ENCODE data around the gene CEP131. TPM values are rescaled to one million over a fixed set of nuclear protein-coding genes. Genes with fewer than 3 reads are reported as not detected.

Gene CEP131
- total RNA-seq, 1 donor from 2014 or later = 26.8 TPM

DNA sequence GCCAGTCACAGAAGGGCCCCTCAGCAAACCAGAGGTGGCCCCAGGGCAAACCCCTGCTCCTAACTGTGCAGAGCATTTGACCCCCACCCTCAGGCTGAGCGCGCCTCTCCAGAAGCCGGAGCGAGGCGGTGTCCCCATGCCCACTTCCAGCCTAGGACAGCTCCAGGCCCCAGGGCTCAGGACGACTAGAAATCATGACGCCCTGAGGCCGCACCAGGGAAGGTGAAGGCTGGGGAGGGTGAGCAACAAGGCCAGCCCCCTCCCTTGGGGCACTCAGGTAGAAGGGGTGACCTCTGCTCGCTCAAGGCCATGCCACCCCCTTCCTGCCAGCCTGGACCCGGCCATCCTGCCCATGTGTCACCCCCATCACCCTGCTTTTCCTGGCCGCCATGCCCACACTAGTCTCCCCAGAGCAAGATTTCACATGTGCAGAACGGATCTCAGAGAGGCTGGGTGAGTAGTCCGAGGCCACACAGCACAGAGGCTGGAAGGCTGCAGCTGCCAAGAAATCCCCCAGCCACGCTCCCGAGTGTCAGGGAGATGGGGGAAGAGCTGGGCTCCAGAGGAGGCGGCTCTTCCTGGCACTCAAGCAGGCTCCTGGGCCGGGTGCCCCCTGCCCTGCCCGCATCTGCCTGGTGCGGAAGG, 59.6 kb downstream of the CEP131 start:
- H3K36me3 Mint-ChIP-seq = no peaks in the 10 kb centered on the region
- H3K27ac Mint-ChIP-seq = no peak overlapping the region
- TF ChIP-seq, protein P1, sequence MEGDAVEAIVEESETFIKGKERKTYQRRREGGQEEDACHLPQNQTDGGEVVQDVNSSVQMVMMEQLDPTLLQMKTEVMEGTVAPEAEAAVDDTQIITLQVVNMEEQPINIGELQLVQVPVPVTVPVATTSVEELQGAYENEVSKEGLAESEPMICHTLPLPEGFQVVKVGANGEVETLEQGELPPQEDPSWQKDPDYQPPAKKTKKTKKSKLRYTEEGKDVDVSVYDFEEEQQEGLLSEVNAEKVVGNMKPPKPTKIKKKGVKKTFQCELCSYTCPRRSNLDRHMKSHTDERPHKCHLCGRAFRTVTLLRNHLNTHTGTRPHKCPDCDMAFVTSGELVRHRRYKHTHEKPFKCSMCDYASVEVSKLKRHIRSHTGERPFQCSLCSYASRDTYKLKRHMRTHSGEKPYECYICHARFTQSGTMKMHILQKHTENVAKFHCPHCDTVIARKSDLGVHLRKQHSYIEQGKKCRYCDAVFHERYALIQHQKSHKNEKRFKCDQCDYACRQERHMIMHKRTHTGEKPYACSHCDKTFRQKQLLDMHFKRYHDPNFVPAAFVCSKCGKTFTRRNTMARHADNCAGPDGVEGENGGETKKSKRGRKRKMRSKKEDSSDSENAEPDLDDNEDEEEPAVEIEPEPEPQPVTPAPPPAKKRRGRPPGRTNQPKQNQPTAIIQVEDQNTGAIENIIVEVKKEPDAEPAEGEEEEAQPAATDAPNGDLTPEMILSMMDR (conservative IDR thresholded peaks at IDR 0.05) = no peak
- no peak overlapping the region for H3K4me3 Mint-ChIP-seq
- no peaks in the 10 kb centered on the region for H3K4me1 Mint-ChIP-seq (ENCODE audit: unreplicated experiment)
- no peaks in the 10 kb centered on the region for H3K9me3 Mint-ChIP-seq
- DNase-seq (ENCODE audit: extremely low spot score, unreplicated experiment) = no peak
- peaks cover 3% of the 10 kb centered on the region for H3K27me3 Mint-ChIP-seq

DNA sequence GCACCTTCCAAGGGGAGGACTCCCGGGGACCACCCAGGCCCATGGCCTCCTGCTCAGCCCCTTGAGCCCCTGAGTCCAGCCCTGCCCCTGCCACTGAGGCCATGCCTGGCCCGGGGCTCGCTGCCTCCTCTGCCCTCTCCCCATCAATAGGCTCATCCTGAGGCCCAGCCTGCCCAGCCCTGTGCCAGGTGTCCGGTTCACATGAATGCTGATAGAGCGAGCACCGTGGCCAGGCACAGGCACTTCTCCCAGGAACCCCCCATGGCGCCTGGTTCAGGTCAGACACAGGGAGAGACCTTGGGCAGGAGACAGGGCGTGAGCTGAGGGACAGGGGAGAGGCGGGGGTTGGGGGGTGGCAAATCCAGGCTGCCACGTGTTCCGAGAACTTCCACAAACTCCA, 60.3 kb downstream of the CEP131 start:
- no peak overlapping the region for H3K4me3 Mint-ChIP-seq
- no peaks in the 10 kb centered on the region for H3K9me3 Mint-ChIP-seq
- no peak overlapping the region for H3K27ac Mint-ChIP-seq
- peaks cover 3% of the 10 kb centered on the region for H3K27me3 Mint-ChIP-seq
- H3K4me1 Mint-ChIP-seq (ENCODE audit: unreplicated experiment) = no peaks in the 10 kb centered on the region
- DNase-seq (ENCODE audit: extremely low spot score, unreplicated experiment) = no peak
- TF ChIP-seq, protein P1 (conservative IDR thresholded peaks at IDR 0.05) = no peak
- no peaks in the 10 kb centered on the region for H3K36me3 Mint-ChIP-seq

DNA sequence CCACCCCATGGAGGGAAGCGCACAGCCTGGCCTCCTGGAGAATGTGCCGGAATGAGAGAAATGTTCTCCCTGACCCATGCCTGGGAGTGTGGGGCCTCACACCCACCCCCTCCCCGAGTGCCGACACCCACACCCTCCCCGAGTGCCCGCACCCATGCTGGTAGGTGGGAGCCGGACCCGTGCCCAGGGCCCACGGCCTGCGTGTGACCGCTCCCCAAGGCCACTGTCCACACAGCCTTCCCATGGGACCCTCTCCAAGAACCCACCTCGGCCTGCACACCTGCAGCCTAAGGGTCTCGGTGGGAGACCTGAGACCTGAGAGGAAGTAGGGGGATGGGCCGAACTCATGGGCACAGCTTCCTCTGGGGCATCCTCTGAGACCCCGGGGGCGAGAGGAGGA, 60.8 kb downstream of the CEP131 start:
- no peak for DNase-seq (ENCODE audit: extremely low spot score, unreplicated experiment)
- no peak overlapping the region for H3K27ac Mint-ChIP-seq
- no peak overlapping the region for H3K4me3 Mint-ChIP-seq
- no peaks in the 10 kb centered on the region for H3K27me3 Mint-ChIP-seq
- H3K4me1 Mint-ChIP-seq (ENCODE audit: unreplicated experiment) = no peaks in the 10 kb centered on the region
- TF ChIP-seq, protein P1 (conservative IDR thresholded peaks at IDR 0.05) = no peak
- no peaks in the 10 kb centered on the region for H3K36me3 Mint-ChIP-seq
- no peaks in the 10 kb centered on the region for H3K9me3 Mint-ChIP-seq

DNA sequence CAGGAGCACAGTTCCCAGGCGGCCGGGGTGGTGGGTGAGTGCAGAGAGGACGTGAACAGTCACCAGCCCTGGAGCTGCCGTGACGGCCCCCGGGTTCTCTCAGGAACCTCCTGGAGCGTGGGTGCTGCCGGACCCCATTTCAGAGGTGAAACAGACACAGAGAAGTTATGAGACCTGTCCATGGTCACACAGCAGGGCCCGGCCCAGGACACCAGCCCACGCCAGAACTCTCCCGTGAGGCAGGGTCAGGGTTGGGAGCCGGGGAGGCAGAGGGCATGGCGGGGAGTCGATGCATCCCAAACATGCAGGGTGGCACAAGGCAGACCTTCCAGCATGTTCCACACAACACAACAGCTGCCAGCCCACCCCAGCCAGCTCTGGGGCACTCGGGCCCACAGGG, 61.2 kb downstream of the CEP131 start:
- Mint-ChIP-seq H3K36me3 (no peaks in the 10 kb centered on the region), H3K27ac (no peak overlapping the region), H3K4me3 (no peak overlapping the region), H3K9me3 (no peaks in the 10 kb centered on the region), H3K27me3 (no peaks in the 10 kb centered on the region), H3K4me1 (ENCODE audit: unreplicated experiment) (no peaks in the 10 kb centered on the region)
- no peak for DNase-seq (ENCODE audit: extremely low spot score, unreplicated experiment)
- TF ChIP-seq, protein P1 (conservative IDR thresholded peaks at IDR 0.05) = no peak

DNA sequence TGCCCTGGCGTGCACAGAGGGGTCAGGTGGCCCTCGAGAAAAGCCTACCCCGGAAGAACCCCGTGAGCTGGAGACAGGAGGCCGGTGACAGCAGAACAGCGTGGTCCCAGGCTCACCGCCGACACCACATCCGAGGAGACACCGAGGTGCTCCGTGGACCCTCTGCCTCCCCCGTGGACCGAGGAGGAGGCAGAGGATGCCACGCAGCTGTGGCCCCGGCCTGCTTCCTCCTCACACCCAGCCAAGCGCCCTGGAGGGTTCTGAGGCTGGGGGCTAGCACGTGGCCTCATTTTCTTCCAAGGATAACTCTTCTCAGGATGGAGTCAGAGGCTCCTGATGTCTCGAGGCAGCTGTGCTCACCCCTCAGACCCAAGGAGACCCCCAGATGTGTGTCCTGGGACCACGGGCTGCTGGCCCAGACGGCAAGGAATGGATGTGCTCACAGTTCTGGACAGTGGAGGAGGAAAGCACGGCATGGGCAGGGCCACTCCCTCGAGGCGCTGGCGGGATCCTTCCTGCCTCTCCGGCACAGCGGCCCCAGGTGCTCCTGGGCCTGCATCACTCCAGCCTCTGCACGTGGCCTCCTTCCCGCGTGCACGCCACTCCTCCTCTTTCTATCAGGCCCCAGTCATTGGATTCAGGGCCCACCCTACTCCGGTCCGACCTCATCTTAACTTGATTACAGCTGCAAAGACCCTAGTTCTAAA, 61.9 kb downstream of the CEP131 start:
- no peak overlapping the region for H3K4me3 Mint-ChIP-seq
- TF ChIP-seq, protein P1 (conservative IDR thresholded peaks at IDR 0.05) = no peak
- no peaks in the 10 kb centered on the region for H3K36me3 Mint-ChIP-seq
- H3K4me1 Mint-ChIP-seq (ENCODE audit: unreplicated experiment) = no peaks in the 10 kb centered on the region
- H3K9me3 Mint-ChIP-seq = no peaks in the 10 kb centered on the region
- H3K27me3 Mint-ChIP-seq = no peaks in the 10 kb centered on the region
- no peak for DNase-seq (ENCODE audit: extremely low spot score, unreplicated experiment)
- H3K27ac Mint-ChIP-seq = no peak overlapping the region

All from type B pancreatic cell (in vitro differentiated cells).